ENCODE results near the gene KCND2. TPM values are rescaled to one million over a fixed set of nuclear protein-coding genes. Genes with fewer than 3 reads are reported as not detected.

KCND2 gene
- total RNA-seq, 4 donors from 2014 or later: under 0.01 to 1.3 (median 0.59) TPM; not detected in 1

DNA sequence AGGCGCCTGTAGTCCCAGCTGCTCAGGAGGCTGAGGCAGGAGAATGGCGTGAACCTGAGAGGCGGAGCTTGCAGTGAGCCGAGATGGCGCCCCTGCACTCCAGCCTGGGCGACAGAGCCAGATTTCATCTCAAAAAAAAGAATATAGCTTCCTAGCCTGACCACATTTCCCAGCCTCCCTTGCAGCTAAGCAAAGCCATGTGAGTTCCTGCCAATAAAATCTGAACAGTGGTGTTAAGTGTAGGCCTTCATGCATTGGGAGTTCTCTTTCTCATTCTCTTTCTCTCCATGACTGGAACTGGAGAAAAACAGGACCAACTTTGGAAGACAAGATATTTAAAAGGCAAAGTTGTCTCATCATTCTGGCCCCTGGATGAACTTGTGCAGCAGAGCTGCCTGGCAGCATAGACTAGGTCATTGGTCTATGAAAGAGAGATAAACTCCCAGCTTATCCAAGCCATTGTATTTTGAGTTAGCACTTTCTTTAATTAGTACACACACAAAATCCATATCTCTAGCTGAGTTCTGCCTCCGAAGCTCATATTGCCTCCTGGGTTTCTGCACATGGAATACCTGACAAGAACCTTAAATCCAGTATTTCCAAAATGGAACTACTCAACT, 524.2 kb downstream of the KCND2 start:
- H3K4me3 ChIP-seq: no peak overlapping the region
- TF ChIP-seq, protein P1, sequence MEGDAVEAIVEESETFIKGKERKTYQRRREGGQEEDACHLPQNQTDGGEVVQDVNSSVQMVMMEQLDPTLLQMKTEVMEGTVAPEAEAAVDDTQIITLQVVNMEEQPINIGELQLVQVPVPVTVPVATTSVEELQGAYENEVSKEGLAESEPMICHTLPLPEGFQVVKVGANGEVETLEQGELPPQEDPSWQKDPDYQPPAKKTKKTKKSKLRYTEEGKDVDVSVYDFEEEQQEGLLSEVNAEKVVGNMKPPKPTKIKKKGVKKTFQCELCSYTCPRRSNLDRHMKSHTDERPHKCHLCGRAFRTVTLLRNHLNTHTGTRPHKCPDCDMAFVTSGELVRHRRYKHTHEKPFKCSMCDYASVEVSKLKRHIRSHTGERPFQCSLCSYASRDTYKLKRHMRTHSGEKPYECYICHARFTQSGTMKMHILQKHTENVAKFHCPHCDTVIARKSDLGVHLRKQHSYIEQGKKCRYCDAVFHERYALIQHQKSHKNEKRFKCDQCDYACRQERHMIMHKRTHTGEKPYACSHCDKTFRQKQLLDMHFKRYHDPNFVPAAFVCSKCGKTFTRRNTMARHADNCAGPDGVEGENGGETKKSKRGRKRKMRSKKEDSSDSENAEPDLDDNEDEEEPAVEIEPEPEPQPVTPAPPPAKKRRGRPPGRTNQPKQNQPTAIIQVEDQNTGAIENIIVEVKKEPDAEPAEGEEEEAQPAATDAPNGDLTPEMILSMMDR (IDR thresholded peaks at IDR 0.05): no peak
- TF ChIP-seq POLR2A (IDR thresholded peaks at IDR 0.05): no peak
- no peak for TF ChIP-seq EP300 (IDR thresholded peaks at IDR 0.05)

DNA sequence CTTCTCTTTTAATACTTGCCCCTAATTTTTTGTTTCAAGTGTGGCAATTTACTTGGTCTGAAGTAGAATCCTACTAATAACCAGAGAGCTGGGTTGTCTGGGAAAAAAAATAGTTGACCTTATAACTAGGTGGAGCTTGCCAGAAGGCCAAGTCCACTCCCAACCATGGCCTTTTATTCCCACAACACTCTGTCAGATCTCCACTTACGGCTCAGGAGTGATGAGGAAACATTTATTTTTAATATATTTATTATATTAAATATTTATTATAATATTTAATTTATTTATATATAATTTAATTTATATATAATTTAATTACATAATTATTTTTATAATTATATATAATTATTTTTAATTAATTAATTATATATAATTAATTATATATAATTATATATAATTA, 526.2 kb downstream of the KCND2 start:
- no peaks in the 10 kb centered on the region for H3K4me1 ChIP-seq
- TF ChIP-seq, protein P1 (IDR thresholded peaks at IDR 0.05): no peak
- no peak for TF ChIP-seq POLR2A (IDR thresholded peaks at IDR 0.05)
- H3K4me3 ChIP-seq: no peak overlapping the region
- H3K27ac ChIP-seq: no peak overlapping the region
- H3K36me3 ChIP-seq: no peaks in the 10 kb centered on the region
- 90 to 95% methylated on average over 1 of the region's 1 CpG for WGBS, 2 donors
- peaks cover 0 to 7% (median 0%) of the 10 kb centered on the region in 4 donors for H3K9me3 ChIP-seq
- DNase-seq (ENCODE audit: low spot score in 2 of 2): no peak
- no peaks in the 10 kb centered on the region for H3K27me3 ChIP-seq

More for the DNA sequence above, 524.2 kb downstream of the KCND2 start:
- no peak overlapping the region for H3K27ac ChIP-seq
- peaks cover 0 to 2% (median 0%) of the 10 kb centered on the region in 4 donors for H3K4me1 ChIP-seq
- H3K36me3 ChIP-seq: no peaks in the 10 kb centered on the region
- 96 to 99% methylated on average over 7 of the region's 7 CpGs for WGBS, 2 donors
- H3K9me3 ChIP-seq: peaks cover 0 to 7% (median 0%) of the 10 kb centered on the region in 4 donors
- H3K27me3 ChIP-seq: no peaks in the 10 kb centered on the region
- no peak for DNase-seq (ENCODE audit: low spot score in 2 of 2)

Small RNA genes within 50 kb of the gene (small RNA-seq; reads per million reads assigned to genes)
- not detected for gene RNU6-581P

Data from tibial nerve (tissue), 4 donors.